GM12878 (cell line): ENCODE results near the gene CDK17. TPM values are rescaled to one million over a fixed set of nuclear protein-coding genes. Genes with fewer than 3 reads are reported as not detected.

ENCODE experiments used
- CREB1 ChIP-seq: IDR thresholded peaks from 2 replicates; pipeline ENCODE4 v1.6.1; 2012; ENCODE audit warnings: low read depth, mild to moderate bottlenecking, inconsistent platforms
- EED ChIP-seq: sonication (generic); IDR thresholded peaks from 2 replicates; pipeline ENCODE4 v1.6.1; 2016; ENCODE audit warnings: antibody characterized with exemption, low read depth
- ESRRA ChIP-seq: IDR thresholded peaks from 2 replicates; pipeline ENCODE4 v1.6.1; 2012; ENCODE audit warnings: mild to moderate bottlenecking, low read length, improper control_type of control experiment
- ETV6 ChIP-seq, 2 experiments: fragments of 450-650 bp in 1 of 2; IDR thresholded peaks in 1 of 2; conservative IDR thresholded peaks in 1 of 2; 2 replicates each; pipeline ENCODE4 v1.6.1; 2014; ENCODE audit warnings: antibody characterized with exemption in 1 of 2, borderline replicate concordance in 1 of 2, low read depth in 1 of 2, mild to moderate bottlenecking in 1 of 2, moderate library complexity in 1 of 2
- GABPA ChIP-seq: IDR thresholded peaks from 2 replicates; pipeline ENCODE4 v1.6.1; 2014; ENCODE audit warnings: antibody characterized with exemption, low read depth, mild to moderate bottlenecking, inconsistent platforms
- GATAD2B ChIP-seq: fragments of 450-650 bp; conservative IDR thresholded peaks from 2 replicates; pipeline ENCODE4 v1.6.1; 2017; ENCODE audit warnings: low read depth, mild to moderate bottlenecking, moderate library complexity
- HDAC6 ChIP-seq: fragments of 200-600 bp; sonication (generic); IDR thresholded peaks from one replicate; pipeline ENCODE4 v1.8.0; 2017; ENCODE audit warnings: antibody characterized with exemption; ENCODE audit not compliant: unreplicated experiment
- IRF3 ChIP-seq: fragments of 450-650 bp; IDR thresholded peaks from 2 replicates; pipeline ENCODE4 v1.6.1; 2014; ENCODE audit warnings: mild to moderate bottlenecking
- IRF5 ChIP-seq: fragments of 450-650 bp; IDR thresholded peaks from 2 replicates; pipeline ENCODE4 v1.6.1; 2017; ENCODE audit warnings: borderline replicate concordance
- MYC ChIP-seq: IDR thresholded peaks from 2 replicates; pipeline ENCODE4 v1.6.1; 2011; ENCODE audit warnings: mild to moderate bottlenecking, low read length, moderate library complexity, inconsistent platforms; ENCODE audit not compliant: insufficient read depth, insufficient replicate concordance, insufficient read length, severe bottlenecking
- NFXL1 ChIP-seq: fragments of 450-650 bp; IDR thresholded peaks from 2 replicates; pipeline ENCODE4 v1.6.1; 2017; ENCODE audit warnings: antibody characterized with exemption, mild to moderate bottlenecking, borderline replicate concordance
- RAD21 ChIP-seq: IDR thresholded peaks from 2 replicates; pipeline ENCODE4 v1.6.1; 2011; ENCODE audit warnings: mild to moderate bottlenecking, low read depth, low read length, moderate library complexity; ENCODE audit not compliant: insufficient read depth
- RCOR1 ChIP-seq: conservative IDR thresholded peaks from 2 replicates; pipeline ENCODE4 v1.6.1; 2012; ENCODE audit warnings: low read depth, low read length, improper control_type of control experiment
- REST ChIP-seq: IDR thresholded peaks from 2 replicates; pipeline ENCODE4 v1.6.1; 2012; ENCODE audit warnings: mild to moderate bottlenecking, low read depth, low read length
- SMAD1 ChIP-seq: fragments of 450-650 bp; IDR thresholded peaks from 2 replicates; pipeline ENCODE4 v1.6.1; 2018; ENCODE audit warnings: mild to moderate bottlenecking, low read depth; ENCODE audit not compliant: partially characterized antibody
- SMARCA5 ChIP-seq: fragments of 450-650 bp; IDR thresholded peaks from 2 replicates; pipeline ENCODE4 v1.6.1; 2017; ENCODE audit warnings: mild to moderate bottlenecking
- TARDBP ChIP-seq: IDR thresholded peaks from 2 replicates; pipeline ENCODE4 v1.6.1; 2016; ENCODE audit warnings: borderline replicate concordance
- ZNF622 ChIP-seq: fragments of 450-650 bp; IDR thresholded peaks from 2 replicates; pipeline ENCODE4 v1.6.1; 2017; ENCODE audit warnings: mild to moderate bottlenecking, inconsistent platforms
- ZSCAN29 ChIP-seq: fragments of 450-650 bp; IDR thresholded peaks from 2 replicates; pipeline ENCODE4 v1.6.1; 2017; ENCODE audit warnings: mild to moderate bottlenecking, moderate library complexity
- polyA plus RNA-seq, 11 experiments: library from polyadenylated mRNA; depleted of rRNA in 4 of 11; unstranded in 6 of 11; stranded (reverse) in 5 of 11; fragments of >200 nt; fragmentation: Nextera tagmentation in 4 of 11; fragmentation: Illumina TruSeq in 1 of 11; extraction: Ambion mirVana in 4 of 11; extraction: Trizol in 1 of 11; gene quantifications; 1 replicate in 1 of 11; 2 replicates in 10 of 11; pipeline versions ENCODE4 v1.2.1 to v1.2.3, GENCODE V29; 2011 to 2016; ENCODE audit warnings: inconsistent platforms in 2 of 11, missing spikeins in 2 of 11, low read depth in 1 of 11
- total RNA-seq, 4 experiments: library from RNA; depleted of rRNA in 3 of 4; stranded (reverse); fragments of >200 nt in 3 of 4; fragmentation: Illumina TruSeq in 1 of 4; extraction: Trizol in 1 of 4; gene quantifications; 2 replicates each; pipeline versions ENCODE4 v1.2.1 to v1.2.3, GENCODE V29; 2013 to 2021
- TF ChIP-seq, protein P1 (sequence below): IDR thresholded peaks from 2 replicates; pipeline ENCODE4 v1.6.1; 2011; ENCODE audit warnings: borderline replicate concordance, low read depth, mild to moderate bottlenecking, moderate library complexity, low read length; ENCODE audit not compliant: insufficient read depth, poor library complexity, severe bottlenecking
- TF ChIP-seq, protein P2 (sequence below): IDR thresholded peaks from 2 replicates; pipeline ENCODE4 v1.6.1; 2011; ENCODE audit warnings: mild to moderate bottlenecking, low read depth, low read length, moderate library complexity; ENCODE audit not compliant: insufficient replicate concordance

The CDK17 gene
- total and polyA plus RNA-seq, 10 of the 15 experiments (the other 5 are each of a cell fraction or from before 2014, with no cell fraction given): 5.6 to 45.6 (median 18.3) TPM

DNA sequence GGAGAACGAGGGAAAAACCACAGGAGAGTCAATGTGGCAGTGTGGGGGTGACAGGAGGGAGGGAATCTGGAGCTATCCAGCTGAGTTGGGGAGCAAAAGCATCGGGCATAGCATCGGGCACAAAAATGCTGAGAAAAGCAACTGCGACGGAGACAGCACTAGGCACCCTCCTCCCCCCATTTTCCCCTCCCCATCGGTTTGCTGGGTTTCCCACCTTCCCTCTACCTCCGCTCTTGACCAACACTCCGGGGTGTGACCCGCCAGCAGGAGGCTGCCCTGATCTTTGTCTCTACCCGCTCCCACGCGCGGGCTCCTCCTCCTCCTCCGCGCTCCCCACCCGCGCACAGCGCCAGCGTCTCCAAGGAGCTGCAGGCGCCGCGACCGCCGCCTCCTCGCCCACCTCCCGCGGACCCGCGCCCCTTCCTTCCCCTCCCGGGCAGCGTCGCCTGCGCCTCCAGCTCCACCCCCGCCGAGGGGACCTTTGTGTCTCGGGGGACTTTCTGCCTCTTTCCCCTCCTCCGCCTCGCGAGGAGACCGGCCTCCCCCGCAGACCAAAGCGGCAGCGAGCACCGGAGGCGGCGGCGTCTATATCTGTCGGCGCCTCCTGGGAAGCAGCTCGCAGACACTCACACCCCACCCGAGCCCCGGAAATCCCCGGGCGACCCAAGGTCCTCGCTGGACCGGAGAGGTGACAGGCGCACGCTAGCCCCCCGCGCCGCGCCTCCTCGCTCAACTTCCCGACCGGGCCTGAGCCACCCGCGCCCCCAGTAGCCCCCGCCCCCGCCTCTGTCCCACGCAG, 920 bp downstream of the CDK17 start (continued):
- TF ChIP-seq ZSCAN29: no peak
- TF ChIP-seq, protein P1, sequence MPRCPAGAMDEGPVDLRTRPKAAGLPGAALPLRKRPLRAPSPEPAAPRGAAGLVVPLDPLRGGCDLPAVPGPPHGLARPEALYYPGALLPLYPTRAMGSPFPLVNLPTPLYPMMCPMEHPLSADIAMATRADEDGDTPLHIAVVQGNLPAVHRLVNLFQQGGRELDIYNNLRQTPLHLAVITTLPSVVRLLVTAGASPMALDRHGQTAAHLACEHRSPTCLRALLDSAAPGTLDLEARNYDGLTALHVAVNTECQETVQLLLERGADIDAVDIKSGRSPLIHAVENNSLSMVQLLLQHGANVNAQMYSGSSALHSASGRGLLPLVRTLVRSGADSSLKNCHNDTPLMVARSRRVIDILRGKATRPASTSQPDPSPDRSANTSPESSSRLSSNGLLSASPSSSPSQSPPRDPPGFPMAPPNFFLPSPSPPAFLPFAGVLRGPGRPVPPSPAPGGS: peak; percentile 73
- peak; percentile 51; the same call in 1 of the 2 replicates for TF ChIP-seq EED
- TF ChIP-seq RAD21: 0 out of 2 replicates have a peak, but pooled peaks have one; percentile 22
- no peak for TF ChIP-seq NFXL1
- no peak for TF ChIP-seq IRF5
- TF ChIP-seq RCOR1: 0 out of 2 replicates have a peak, but pooled peaks have one; percentile 17
- TF ChIP-seq MYC: no peak
- TF ChIP-seq GATAD2B: peak; percentile 90
- TF ChIP-seq REST: no peak
- TF ChIP-seq ZNF622: no peak
- no peak for TF ChIP-seq CREB1
- no peak for TF ChIP-seq IRF3
- no peak for TF ChIP-seq SMARCA5
- no peak for TF ChIP-seq SMAD1
- no peak; the same call in 1 of the 2 replicates for TF ChIP-seq TARDBP
- TF ChIP-seq GABPA: no peak
- TF ChIP-seq ETV6 (conservative IDR thresholded peaks at IDR 0.05 in 1 of 2, IDR thresholded peaks at IDR 0.05 in 1 of 2; ENCODE audit: borderline replicate concordance in 1 of 2, low read depth in 1 of 2): no peak
- TF ChIP-seq, protein P2, sequence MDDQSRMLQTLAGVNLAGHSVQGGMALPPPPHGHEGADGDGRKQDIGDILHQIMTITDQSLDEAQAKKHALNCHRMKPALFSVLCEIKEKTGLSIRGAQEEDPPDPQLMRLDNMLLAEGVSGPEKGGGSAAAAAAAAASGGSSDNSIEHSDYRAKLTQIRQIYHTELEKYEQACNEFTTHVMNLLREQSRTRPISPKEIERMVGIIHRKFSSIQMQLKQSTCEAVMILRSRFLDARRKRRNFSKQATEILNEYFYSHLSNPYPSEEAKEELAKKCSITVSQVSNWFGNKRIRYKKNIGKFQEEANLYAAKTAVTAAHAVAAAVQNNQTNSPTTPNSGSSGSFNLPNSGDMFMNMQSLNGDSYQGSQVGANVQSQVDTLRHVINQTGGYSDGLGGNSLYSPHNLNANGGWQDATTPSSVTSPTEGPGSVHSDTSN: no peak
- no peak for TF ChIP-seq HDAC6
- TF ChIP-seq ESRRA: no peak
